Uterus (tissue), 4 donors: ENCODE measurements around the gene CDKN1C. TPM values are rescaled to one million over a fixed set of nuclear protein-coding genes. Genes with fewer than 3 reads are reported as not detected.

Experiments used
- DNase-seq, 2 donors: peaks; one replicate each; pipeline ENCODE4 v3.0.0-alpha.2; 2019 to 2020
- H3K27ac ChIP-seq, 2 donors: fragments of 200-600 bp; sonication (generic); 1 replicate in 1 of 2; 2 replicates in 1 of 2; pipeline ENCODE4 v1.5.1; 2016 to 2018
- H3K27me3 ChIP-seq, 2 donors: fragments of 200-600 bp; sonication (generic); one replicate each; pipeline ENCODE4 v1.5.1; 2018 to 2019; ENCODE audit warnings: control low read depth in 1 of 2
- H3K36me3 ChIP-seq, 2 donors: fragments of 200-600 bp; sonication (generic); one replicate each; pipeline ENCODE4 v1.5.1; 2019; ENCODE audit warnings: control low read depth in 1 of 2
- H3K4me1 ChIP-seq, 2 donors: fragments of 200-600 bp; sonication (generic); one replicate each; pipeline ENCODE4 v1.5.1; 2018 to 2019; ENCODE audit warnings: control low read depth in 1 of 2
- H3K4me3 ChIP-seq, 2 donors: fragments of 200-600 bp; sonication (generic); 1 replicate in 1 of 2; 2 replicates in 1 of 2; pipeline ENCODE4 v1.5.1; 2018 to 2019; ENCODE audit warnings: mild to moderate bottlenecking in 1 of 2
- H3K9me3 ChIP-seq, 2 donors: fragments of 200-600 bp; sonication (generic); one replicate each; pipeline ENCODE4 v1.5.1; 2019; ENCODE audit warnings: control low read depth in 1 of 2
- POLR2A ChIP-seq, 2 donors: fragments of 450-650 bp; IDR thresholded peaks; one replicate each; pipeline ENCODE4 v1.6.1; 2016; ENCODE audit warnings: antibody characterized with exemption in 2 of 2, mild to moderate bottlenecking in 1 of 2, moderate library complexity in 1 of 2
- intact Hi-C: fragments of 100-400 bp; cut with DNase I; formaldehyde crosslinking; loops from one replicate; pipeline ENCODE4 v1.15.1; 2023; ENCODE audit warnings: low total_unique reads
- total RNA-seq, 4 donors: library from RNA; depleted of rRNA in 3 of 4; stranded (reverse); fragments of >200 nt in 3 of 4; gene quantifications; one replicate each; pipeline versions ENCODE4 v1.1.0 to v1.2.4, GENCODE V29; 2014 to 2023
- TF ChIP-seq, protein P1 (sequence below), 4 experiments: fragments of 200-600 bp in 2 of 4; fragments of 450-650 bp in 2 of 4; sonication (generic) in 2 of 4; IDR thresholded peaks; one replicate each; pipeline ENCODE4 v1.5.1; 2016 to 2019; ENCODE audit warnings: antibody characterized with exemption in 4 of 4, mild to moderate bottlenecking in 2 of 4, moderate library complexity in 1 of 4
- donor health status: DM: yes; HTN: yes; CAD: no.

The CDKN1C gene
- total RNA-seq, 4 donors from 2014 or later = 42.0 to 213 (median 71.7) TPM

DNA sequence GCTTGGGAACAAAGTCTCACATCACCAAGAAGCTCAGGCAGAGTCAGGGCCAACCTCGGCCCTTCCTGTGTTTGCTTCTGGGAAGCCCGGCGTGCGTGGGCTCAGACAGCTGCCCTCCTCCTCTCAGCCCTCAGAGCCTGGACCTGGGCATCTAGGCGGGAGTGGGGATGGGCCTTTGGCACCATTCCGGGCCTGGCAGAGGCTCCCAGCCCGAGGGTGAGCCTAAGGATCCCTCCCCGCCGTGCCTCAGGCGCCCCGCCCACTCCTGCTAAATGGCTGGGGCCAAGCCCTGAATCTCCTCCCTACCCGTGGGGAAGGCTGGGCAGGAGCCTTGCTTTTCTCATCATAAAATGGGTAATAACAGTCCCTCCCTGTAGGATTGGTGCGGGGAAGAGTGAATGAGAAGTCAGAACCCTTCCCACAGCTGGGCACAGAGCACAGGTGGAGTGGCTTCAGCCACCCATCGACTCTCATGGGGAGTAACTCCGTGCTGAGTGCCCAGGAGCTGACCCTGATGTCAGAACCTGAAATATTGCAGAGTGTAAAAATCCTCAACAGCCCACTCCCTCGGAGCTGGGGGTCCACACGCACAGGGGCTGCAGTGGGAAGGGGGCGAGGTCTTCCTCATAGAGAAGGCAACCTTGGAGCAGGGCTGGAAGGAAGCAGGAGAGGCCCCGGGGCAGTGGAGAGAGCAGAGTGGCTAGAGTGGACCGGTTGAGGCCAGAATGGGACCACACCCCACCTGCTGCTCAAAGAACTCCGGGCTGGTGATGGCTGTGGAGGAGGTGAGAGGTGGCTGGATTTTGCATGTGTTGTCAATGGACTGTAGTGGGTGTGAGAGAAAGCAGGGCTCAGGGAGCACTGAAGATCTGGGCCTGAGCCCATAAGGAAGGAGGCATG, 18.8 kb upstream of the CDKN1C start:
- H3K27ac ChIP-seq = no peak overlapping the region
- no peaks in the 10 kb centered on the region for H3K36me3 ChIP-seq
- intact Hi-C loops = no loop called here
- no peak for TF ChIP-seq POLR2A (IDR thresholded peaks at IDR 0.05)
- TF ChIP-seq, protein P1, sequence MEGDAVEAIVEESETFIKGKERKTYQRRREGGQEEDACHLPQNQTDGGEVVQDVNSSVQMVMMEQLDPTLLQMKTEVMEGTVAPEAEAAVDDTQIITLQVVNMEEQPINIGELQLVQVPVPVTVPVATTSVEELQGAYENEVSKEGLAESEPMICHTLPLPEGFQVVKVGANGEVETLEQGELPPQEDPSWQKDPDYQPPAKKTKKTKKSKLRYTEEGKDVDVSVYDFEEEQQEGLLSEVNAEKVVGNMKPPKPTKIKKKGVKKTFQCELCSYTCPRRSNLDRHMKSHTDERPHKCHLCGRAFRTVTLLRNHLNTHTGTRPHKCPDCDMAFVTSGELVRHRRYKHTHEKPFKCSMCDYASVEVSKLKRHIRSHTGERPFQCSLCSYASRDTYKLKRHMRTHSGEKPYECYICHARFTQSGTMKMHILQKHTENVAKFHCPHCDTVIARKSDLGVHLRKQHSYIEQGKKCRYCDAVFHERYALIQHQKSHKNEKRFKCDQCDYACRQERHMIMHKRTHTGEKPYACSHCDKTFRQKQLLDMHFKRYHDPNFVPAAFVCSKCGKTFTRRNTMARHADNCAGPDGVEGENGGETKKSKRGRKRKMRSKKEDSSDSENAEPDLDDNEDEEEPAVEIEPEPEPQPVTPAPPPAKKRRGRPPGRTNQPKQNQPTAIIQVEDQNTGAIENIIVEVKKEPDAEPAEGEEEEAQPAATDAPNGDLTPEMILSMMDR (IDR thresholded peaks at IDR 0.05) = no peak
- no peak overlapping the region for H3K4me3 ChIP-seq
- no peak for DNase-seq
- no peaks in the 10 kb centered on the region for H3K27me3 ChIP-seq
- peaks cover 0 to 7% of the 10 kb centered on the region in 2 donors for H3K4me1 ChIP-seq
- no peaks in the 10 kb centered on the region for H3K9me3 ChIP-seq

DNA sequence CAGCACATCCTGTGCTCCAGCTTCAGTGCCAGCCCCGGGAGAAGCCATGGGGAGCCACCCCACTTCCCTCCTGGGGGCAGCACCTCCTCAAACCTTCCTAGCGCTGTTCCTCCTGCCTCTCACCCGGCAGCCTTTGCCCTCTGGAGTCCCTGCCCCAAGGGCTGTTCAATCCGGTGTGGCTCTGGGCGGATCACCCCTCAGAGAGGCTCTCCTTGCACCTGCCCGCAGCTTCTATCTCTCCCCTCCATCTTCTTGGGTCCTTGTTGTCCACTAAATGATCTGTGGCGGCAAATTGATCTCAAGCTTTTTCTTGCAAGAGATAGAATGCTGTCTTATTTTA, 18.1 kb upstream of the CDKN1C start:
- Histone ChIP-seq H3K4me3 (no peak overlapping the region), H3K4me1 (no peaks in the 10 kb centered on the region), H3K9me3 (no peaks in the 10 kb centered on the region), H3K36me3 (no peaks in the 10 kb centered on the region), H3K27me3 (no peaks in the 10 kb centered on the region), H3K27ac (no peak overlapping the region)
- DNase-seq = no peak
- intact Hi-C loops = no loop called here
- TF ChIP-seq, protein P1 (IDR thresholded peaks at IDR 0.05) = no peak
- no peak for TF ChIP-seq POLR2A (IDR thresholded peaks at IDR 0.05)

DNA sequence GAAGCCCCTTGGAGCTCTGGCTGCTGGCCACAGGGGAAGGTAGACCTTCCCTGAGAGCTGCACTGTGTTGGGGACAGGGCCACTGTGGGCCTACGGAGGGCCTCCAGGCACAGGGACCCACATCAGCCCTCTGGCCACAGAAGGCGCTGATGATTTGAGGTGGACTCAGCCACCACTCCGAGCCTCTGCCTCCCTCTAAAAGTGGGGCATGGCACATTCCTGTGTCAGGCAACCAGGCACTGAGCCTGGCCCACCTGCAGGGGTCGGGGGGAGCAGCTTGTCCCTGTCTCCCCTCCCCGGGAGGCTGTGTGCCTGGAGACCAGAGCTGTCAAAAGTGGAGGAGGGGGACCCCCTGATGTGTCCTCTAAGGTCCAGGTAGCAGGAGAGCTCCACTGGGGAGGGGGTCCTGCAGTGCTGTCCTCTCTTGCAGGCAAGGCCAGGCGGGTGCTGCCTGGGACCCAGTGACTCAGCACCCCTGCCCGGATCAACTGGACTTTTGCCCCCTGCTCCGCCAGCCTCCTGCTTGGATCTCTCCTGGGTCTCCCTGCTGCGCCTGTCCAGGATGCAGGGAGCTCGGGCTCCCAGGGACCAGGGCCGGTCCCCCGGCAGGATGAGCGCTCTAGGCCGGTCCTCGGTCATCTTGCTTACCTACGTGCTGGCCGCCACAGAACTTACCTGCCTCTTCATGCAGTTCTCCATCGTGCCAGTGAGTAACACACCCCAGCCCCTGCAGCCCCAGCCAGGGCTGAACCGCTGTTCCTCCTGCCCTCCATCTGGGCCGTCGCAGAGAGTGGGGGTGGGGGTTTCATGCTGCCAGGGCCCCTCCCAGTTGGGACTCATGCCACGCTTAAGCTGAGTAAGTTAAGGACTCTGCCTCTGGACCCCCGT, 17.5 kb upstream of the CDKN1C start:
- intact Hi-C loops = no loop called here
- H3K27me3 ChIP-seq = no peaks in the 10 kb centered on the region
- peak overlapping the region; percentile 46 to 58 for H3K4me3 ChIP-seq
- no peaks in the 10 kb centered on the region for H3K36me3 ChIP-seq
- no peak for DNase-seq
- H3K27ac ChIP-seq = peak overlapping the region in 1 of 2 donors; percentile 40
- no peak for TF ChIP-seq POLR2A (IDR thresholded peaks at IDR 0.05)
- TF ChIP-seq, protein P1 (IDR thresholded peaks at IDR 0.05) = no peak
- no peaks in the 10 kb centered on the region for H3K4me1 ChIP-seq
- no peaks in the 10 kb centered on the region for H3K9me3 ChIP-seq

DNA sequence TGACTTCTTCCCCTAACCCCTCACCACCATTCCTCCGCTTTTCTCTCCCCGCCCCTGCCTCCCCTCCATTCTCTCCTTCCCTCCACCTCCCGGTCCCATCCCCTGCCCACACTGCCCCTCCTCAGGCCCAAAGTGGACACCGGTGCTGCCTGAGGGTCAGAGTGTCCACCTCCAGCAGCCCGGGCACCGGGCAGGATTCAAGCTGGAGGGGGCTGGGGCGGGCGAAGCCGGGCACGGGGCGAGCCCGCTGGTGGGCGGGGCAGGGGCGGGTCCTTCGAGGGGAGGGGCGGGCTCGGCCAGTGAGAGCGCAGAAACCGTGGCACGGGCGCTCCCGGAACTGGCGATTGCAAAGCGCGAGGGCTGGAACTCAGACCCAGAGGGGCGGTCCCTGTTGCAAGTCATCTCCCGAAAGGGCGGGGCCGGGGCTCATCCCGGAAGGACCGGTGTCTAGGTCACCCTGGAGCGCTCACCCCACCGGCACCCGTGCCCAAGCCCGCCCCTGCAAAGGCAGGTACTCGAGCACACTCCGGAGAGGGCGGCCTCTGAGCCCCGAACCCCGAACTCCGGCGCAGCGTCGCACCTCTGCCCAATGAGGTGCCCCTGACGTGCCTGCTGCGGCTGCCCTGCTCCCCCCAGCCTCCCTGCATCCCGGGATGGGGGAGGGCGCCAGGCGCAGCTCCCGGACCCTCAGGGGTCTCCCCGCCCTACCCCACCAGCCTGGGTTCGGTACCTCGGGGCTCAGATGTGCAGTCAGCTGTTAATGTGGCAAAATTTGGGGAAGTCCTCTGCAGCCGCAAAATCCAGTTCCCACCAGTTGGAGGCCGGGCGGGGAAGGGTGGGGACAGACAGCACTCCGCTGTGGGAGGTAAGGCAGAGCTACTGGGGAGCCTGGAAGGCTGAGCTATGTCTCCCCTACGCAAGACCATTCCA, 16.5 kb upstream of the CDKN1C start:
- H3K4me3 ChIP-seq = peak overlapping the region; percentile 46 to 58
- H3K9me3 ChIP-seq = no peaks in the 10 kb centered on the region
- no peaks in the 10 kb centered on the region for H3K4me1 ChIP-seq
- TF ChIP-seq, protein P1 (IDR thresholded peaks at IDR 0.05) = no peak
- peak in 1 of 2 donors; percentile 47 for TF ChIP-seq POLR2A (IDR thresholded peaks at IDR 0.05)
- DNase-seq = peak; percentile 96
- no peaks in the 10 kb centered on the region for H3K27me3 ChIP-seq
- peak overlapping the region; percentile 72 to 83 for H3K27ac ChIP-seq
- no peaks in the 10 kb centered on the region for H3K36me3 ChIP-seq
- intact Hi-C loops = no loop called here
